Heart left ventricle (tissue), 16 donors: ENCODE data around the gene CRADD. TPM values are rescaled to one million over a fixed set of nuclear protein-coding genes. Genes with fewer than 3 reads are reported as not detected.

ENCODE experiments used
- ATAC-seq, 4 donors: fragments of 200-7000 bp; cut with Tn5 transposase; one replicate each; pipeline ENCODE4 v1.9.1; 2020 to 2022; ENCODE audit warnings: moderate library complexity in 4 of 4, mild to moderate bottlenecking in 3 of 4, moderate number of reproducible peaks in 1 of 4
- DNase-seq, 5 donors: peaks; one replicate each; pipeline ENCODE4 v3.0.0-alpha.2; 2020
- H3K27ac ChIP-seq, 12 donors: fragments of 200-600 bp; sonication (generic) in 4 of 12; one replicate each; pipeline versions ENCODE4 v1.5.0 to v1.8.0; 2016 to 2022; ENCODE audit warnings: mild to moderate bottlenecking in 2 of 12
- H3K27me3 ChIP-seq, 9 donors: fragments of 200-600 bp; sonication (generic) in 2 of 9; one replicate each; pipeline versions ENCODE4 v1.5.1 to v1.8.0; 2016 to 2022; ENCODE audit warnings: mild to moderate bottlenecking in 3 of 9
- H3K36me3 ChIP-seq, 9 donors: fragments of 200-600 bp; sonication (generic) in 2 of 9; one replicate each; pipeline versions ENCODE4 v1.5.0 to v1.8.0; 2018 to 2022; ENCODE audit warnings: mild to moderate bottlenecking in 2 of 9
- H3K4me1 ChIP-seq, 12 donors: fragments of 200-600 bp; sonication (generic) in 4 of 12; one replicate each; pipeline versions ENCODE4 v1.5.0 to v1.8.0; 2016 to 2022; ENCODE audit warnings: mild to moderate bottlenecking in 3 of 12
- H3K4me3 ChIP-seq, 12 donors: fragments of 200-600 bp; sonication (generic) in 4 of 12; one replicate each; pipeline versions ENCODE4 v1.5.0 to v1.8.0; 2017 to 2022; ENCODE audit warnings: mild to moderate bottlenecking in 9 of 12, moderate library complexity in 4 of 12
- H3K9me3 ChIP-seq, 12 donors: fragments of 200-600 bp; sonication (generic) in 4 of 12; one replicate each; pipeline versions ENCODE4 v1.5.0 to v1.8.0; 2016 to 2022; ENCODE audit warnings: mild to moderate bottlenecking in 1 of 12
- POLR2A ChIP-seq, 2 donors: fragments of 450-650 bp; IDR thresholded peaks; one replicate each; pipeline ENCODE4 v1.6.1; 2017; ENCODE audit warnings: antibody characterized with exemption in 2 of 2, mild to moderate bottlenecking in 2 of 2, moderate library complexity in 2 of 2
- whole genome bisulfite sequencing, 4 donors: extraction: QIAGEN DNeasy Blood & Tissue Kit in 2 of 4; methylation state at CpG; one replicate each; pipeline versions ENCODE4 v1.1.5 to v1.1.7; 2013 to 2018; 5-methylcytosine and 5-hydroxymethylcytosine counted together
- intact Hi-C, 10 donors: fragments of 100-400 bp; cut with DNase I; formaldehyde crosslinking; loops; one replicate each; pipeline versions ENCODE4 v1.11.1 to v1.14.2; 2022
- polyA plus RNA-seq, 2 donors: library from polyadenylated mRNA; stranded (reverse); fragments of 200-250 nt; gene quantifications; one replicate each; pipeline ENCODE4 v1.2.3, GENCODE V29; 2013
- total RNA-seq, 9 donors: library from RNA; depleted of rRNA in 2 of 9; stranded (reverse); fragments of >200 nt in 2 of 9; fragmentation: NEBNext Ultra II Directional in 3 of 9; extraction: Animal tissue kit (Norgen Biotek cat#: 25700) in 3 of 9; gene quantifications; one replicate each; pipeline versions ENCODE4 v1.1.0 to v1.2.4, GENCODE V29; 2016 to 2023
- TF ChIP-seq, protein P1 (sequence below), 12 donors: fragments of 200-600 bp; sonication (generic) in 4 of 12; IDR thresholded peaks; one replicate each; pipeline versions ENCODE4 v1.5.0 to v1.8.0; 2018 to 2022; ENCODE audit warnings: antibody characterized with exemption in 12 of 12, mild to moderate bottlenecking in 5 of 12
- donor health status: ischemic (EF 13 %, LVEDD 7.1; RV severe dilation, severe dysfunction).
- donor health status: healthy with polysubstance abuse.
- donor health status: DM: no; HTN: yes; CAD: no.
- donor health status: DM: no; HTN: no; CAD: no.
- donor health status: ischemic (EF 25% LVEDD 6.9; RV normal size, moderate dysfunction).
- donor health status: ischemic (EF 25% LVEDD 5.7; RV mildly dilated, moderate dysfunction).
- donor health status: healthy.
- donor health status: DM: yes; HTN: yes; CAD: no.
- donor health status: ischemic (EF 35%, LVEDD 5.7; RV mildly dilated, moderate dysfunction).
- donor health status: nonischemic (EF 11% LVEDD 7.7; RV severe dilation, severe dysfunction).
- donor health status: DM: yes; HTN: yes; CAD: no.
- donor health status: PGD.
- donor health status: ischemic (EF 29% LVEDD 5.4; RV normal size, mild dysfunction).
- donor health status: nonischemic (EF 23%, LVEDD 6.1; RV moderate dilation, normal function).

The CRADD gene
- total and polyA plus RNA-seq, 11 donors, result 11.0 to 100 (median 44.5) TPM

DNA sequence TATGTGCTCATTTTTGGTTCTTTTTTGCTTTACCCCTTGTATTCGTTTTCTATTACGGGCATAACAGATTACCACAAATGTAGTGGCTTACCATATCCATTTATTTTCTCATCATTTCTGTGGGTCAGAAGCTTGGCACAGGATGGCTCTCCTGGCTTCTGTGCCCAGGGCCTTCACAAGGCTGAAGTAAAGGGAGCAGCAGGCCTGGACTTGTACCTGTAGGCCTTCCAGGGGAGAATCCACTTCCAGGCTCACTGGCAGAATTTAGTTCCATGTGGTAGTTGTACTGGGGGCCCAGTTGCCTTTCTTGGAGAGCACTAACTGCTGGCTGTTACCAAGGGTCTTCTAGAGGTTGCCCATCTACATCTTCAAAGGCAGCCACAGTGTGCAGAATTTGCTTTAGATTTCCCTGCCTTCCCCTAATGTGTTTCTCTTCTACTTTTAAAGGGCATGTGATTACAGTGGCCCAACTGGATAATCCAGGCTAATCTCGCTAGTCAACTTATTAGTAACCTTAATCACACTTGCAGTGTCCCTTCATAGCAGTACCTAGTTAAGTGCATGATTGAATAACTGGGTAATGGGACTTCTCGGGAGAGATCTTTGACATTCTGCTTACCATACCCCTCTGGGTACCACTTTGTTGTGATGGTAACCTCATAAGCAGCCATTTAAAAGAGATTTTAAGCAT, 67.0 kb downstream of the CRADD start:
- peaks cover 0 to 72% (median 50%) of the 10 kb centered on the region in 12 donors for H3K4me1 ChIP-seq
- ATAC-seq (no peak), DNase-seq (no peak)
- WGBS, 4 donors, result 83 to 89% (median 86%) methylated on average over 4 of the region's 4 CpGs
- no peaks in the 10 kb centered on the region for H3K36me3 ChIP-seq
- H3K27me3 ChIP-seq, result no peaks in the 10 kb centered on the region
- no peak overlapping the region for H3K4me3 ChIP-seq
- no peaks in the 10 kb centered on the region for H3K9me3 ChIP-seq
- TF ChIP-seq, protein P1, sequence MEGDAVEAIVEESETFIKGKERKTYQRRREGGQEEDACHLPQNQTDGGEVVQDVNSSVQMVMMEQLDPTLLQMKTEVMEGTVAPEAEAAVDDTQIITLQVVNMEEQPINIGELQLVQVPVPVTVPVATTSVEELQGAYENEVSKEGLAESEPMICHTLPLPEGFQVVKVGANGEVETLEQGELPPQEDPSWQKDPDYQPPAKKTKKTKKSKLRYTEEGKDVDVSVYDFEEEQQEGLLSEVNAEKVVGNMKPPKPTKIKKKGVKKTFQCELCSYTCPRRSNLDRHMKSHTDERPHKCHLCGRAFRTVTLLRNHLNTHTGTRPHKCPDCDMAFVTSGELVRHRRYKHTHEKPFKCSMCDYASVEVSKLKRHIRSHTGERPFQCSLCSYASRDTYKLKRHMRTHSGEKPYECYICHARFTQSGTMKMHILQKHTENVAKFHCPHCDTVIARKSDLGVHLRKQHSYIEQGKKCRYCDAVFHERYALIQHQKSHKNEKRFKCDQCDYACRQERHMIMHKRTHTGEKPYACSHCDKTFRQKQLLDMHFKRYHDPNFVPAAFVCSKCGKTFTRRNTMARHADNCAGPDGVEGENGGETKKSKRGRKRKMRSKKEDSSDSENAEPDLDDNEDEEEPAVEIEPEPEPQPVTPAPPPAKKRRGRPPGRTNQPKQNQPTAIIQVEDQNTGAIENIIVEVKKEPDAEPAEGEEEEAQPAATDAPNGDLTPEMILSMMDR (IDR thresholded peaks at IDR 0.05), result no peak
- TF ChIP-seq POLR2A (IDR thresholded peaks at IDR 0.05), result no peak
- H3K27ac ChIP-seq, result peak overlapping the region in 11 of 12 donors; percentile 18 to 95 (median 90)
- intact Hi-C loops, result loop anchor here in 9 of 10 donors (2.0 to 10.0 kb wide), 8 partner anchors 67 to 358 kb away; partner anchors contain the start of genes CRADD (in 7 of the 9) and SOCS2 (in 4 of the 9)

DNA sequence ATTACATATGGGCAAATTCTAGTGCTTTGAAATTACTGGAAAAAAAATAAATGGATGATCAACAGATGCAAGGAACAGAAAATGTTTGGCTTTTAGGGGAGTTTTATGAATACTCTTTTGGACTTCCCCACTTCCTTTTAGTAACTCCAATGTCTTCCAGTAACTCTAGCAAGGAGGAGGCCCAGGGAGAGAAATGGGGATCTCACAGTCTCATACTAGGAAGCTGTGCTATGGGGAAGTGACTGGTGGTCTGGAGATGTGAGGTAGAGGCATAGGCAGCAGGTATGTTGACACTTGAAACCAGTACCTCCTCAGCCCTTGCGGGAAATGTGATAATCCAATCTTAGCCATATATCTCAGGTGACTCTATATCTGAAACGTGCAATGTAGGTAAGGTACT, 68.1 kb downstream of the CRADD start:
- H3K4me1 ChIP-seq, result peaks cover 0 to 71% (median 48%) of the 10 kb centered on the region in 12 donors
- TF ChIP-seq, protein P1 (IDR thresholded peaks at IDR 0.05), result no peak
- no peak for TF ChIP-seq POLR2A (IDR thresholded peaks at IDR 0.05)
- DNase-seq (no peak), ATAC-seq (no peak)
- no peaks in the 10 kb centered on the region for H3K9me3 ChIP-seq
- 88 to 94% (median 93%) methylated on average over 2 of the region's 2 CpGs for WGBS, 4 donors
- no peaks in the 10 kb centered on the region for H3K36me3 ChIP-seq
- no peak overlapping the region for H3K4me3 ChIP-seq
- no peaks in the 10 kb centered on the region for H3K27me3 ChIP-seq
- H3K27ac ChIP-seq, result no peak overlapping the region
- intact Hi-C loops, result loop anchor here in 2 of 10 donors (10.0 kb wide), 2 partner anchors 230 to 240 kb away; no protein-coding TSS in a partner anchor

DNA sequence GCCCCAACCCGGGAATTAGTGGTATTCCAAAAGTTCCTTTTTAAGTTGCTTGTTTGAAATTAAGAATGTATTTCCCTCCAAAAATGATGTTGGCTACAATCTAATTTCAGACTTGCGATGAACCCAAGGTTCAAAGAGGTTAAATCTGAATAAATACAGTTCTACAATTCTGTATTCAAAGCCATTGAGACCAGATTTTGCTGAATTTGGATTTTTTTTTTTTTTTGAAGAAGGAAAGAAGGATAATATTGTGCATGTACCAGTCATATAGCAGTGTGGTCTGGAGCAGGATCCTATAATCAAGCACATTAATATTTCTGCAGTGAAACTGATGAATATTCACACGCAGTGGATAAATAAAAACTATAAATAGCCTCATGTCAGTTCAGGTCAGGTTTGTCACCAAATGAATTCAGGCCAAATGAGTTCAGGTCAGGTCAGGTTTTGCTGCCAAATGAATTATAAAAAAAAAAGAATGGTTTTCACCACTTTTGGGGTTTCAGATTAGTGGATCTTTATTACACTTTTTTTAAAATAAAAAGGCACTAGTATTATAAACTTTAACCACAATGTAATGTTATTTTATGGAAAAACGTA, 69.5 kb downstream of the CRADD start:
- peak overlapping the region in 4 of 12 donors; percentile 6 to 52 (median 40) for H3K27ac ChIP-seq
- H3K27me3 ChIP-seq, result no peaks in the 10 kb centered on the region
- no peak overlapping the region for H3K4me3 ChIP-seq
- no peaks in the 10 kb centered on the region for H3K36me3 ChIP-seq
- 48 to 60% (median 50%) methylated on average over 4 of the region's 4 CpGs for WGBS, 4 donors
- no peak for TF ChIP-seq POLR2A (IDR thresholded peaks at IDR 0.05)
- TF ChIP-seq, protein P1 (IDR thresholded peaks at IDR 0.05), result no peak
- intact Hi-C loops, result loop anchor here in 2 of 10 donors (10.0 kb wide), 2 partner anchors 228 to 242 kb away; no protein-coding TSS in a partner anchor
- ATAC-seq (no peak), DNase-seq (no peak)
- H3K9me3 ChIP-seq, result no peaks in the 10 kb centered on the region
- peaks cover 0 to 74% (median 49%) of the 10 kb centered on the region in 12 donors for H3K4me1 ChIP-seq
